ENCODE measurements around the gene FBLIM1.

- TF ChIP-seq CTCF (IDR thresholded peaks at IDR 0.05; ENCODE audit: insufficient read depth, low read length, poor library complexity, severe bottlenecking) = no peak
- TF ChIP-seq EZH2phosphoT487 (conservative IDR thresholded peaks at IDR 0.05; ENCODE audit: low read length) = no peak
Measured at GRCh38 chr1:15761366-15762128, 3.0 kb downstream of the FBLIM1 start.

Data from SU-DHL-6 (cell line).